Tongue (tissue), 2 donors: ENCODE measurements around the gene PARP11. TPM values are rescaled to one million over a fixed set of nuclear protein-coding genes. Genes with fewer than 3 reads are reported as not detected.
A peak's percentile ranks its signal among the peaks of the same experiment; 100 is the strongest.

Experiments used
- DNase-seq: peaks from one replicate; pipeline ENCODE4 v3.0.0-alpha.2; 2015
- total RNA-seq: library from RNA; depleted of rRNA; stranded (reverse); fragments of >200 nt; gene quantifications from one replicate; pipeline ENCODE4 v1.2.3, GENCODE V29; 2014

Gene PARP11
- total RNA-seq, 1 donor from 2014 or later, result 5.1 TPM

GRCh38 chr12:3821441-3821840, 51.8 kb downstream of the PARP11 start:
- DNase-seq, result no peak

GRCh38 chr12:3820122-3820521, 53.1 kb downstream of the PARP11 start:
- no peak for DNase-seq

GRCh38 chr12:3816266-3816665, 56.9 kb downstream of the PARP11 start:
- DNase-seq, result no peak

- DNase-seq, result no peak
Measured at GRCh38 chr12:3815094-3815766, 58.0 kb downstream of the PARP11 start.

GRCh38 chr12:3810540-3810939, 62.7 kb downstream of the PARP11 start:
- no peak for DNase-seq

GRCh38 chr12:3810016-3810370, 63.2 kb downstream of the PARP11 start:
- no peak for DNase-seq

- DNase-seq, result no peak
Measured at GRCh38 chr12:3809357-3810015, 63.7 kb downstream of the PARP11 start.

- DNase-seq, result no peak
Measured at GRCh38 chr12:3805077-3805476, 68.1 kb downstream of the PARP11 start.

- peak; percentile 79 for DNase-seq
Measured at GRCh38 chr12:3803865-3804472, 69.2 kb downstream of the PARP11 start.

GRCh38 chr12:3802721-3803120, 70.5 kb downstream of the PARP11 start:
- no peak for DNase-seq

GRCh38 chr12:3797531-3798048, 75.6 kb downstream of the PARP11 start:
- DNase-seq, result no peak

- peak; percentile 21 for DNase-seq
Measured at GRCh38 chr12:3795492-3796133, 77.6 kb downstream of the PARP11 start.

GRCh38 chr12:3795066-3795465, 78.1 kb downstream of the PARP11 start:
- no peak for DNase-seq

- no peak for DNase-seq
Measured at GRCh38 chr12:3792623-3793288, 80.4 kb downstream of the PARP11 start.

GRCh38 chr12:3791256-3791874, 81.8 kb downstream of the PARP11 start:
- DNase-seq, result no peak

- DNase-seq, result no peak
Measured at GRCh38 chr12:3790642-3791041, 82.6 kb downstream of the PARP11 start.

GRCh38 chr12:3789838-3790237, 83.4 kb downstream of the PARP11 start:
- no peak for DNase-seq

- DNase-seq, result peak; percentile 53
Measured at GRCh38 chr12:3777206-3777809, 95.9 kb downstream of the PARP11 start.

- no peak for DNase-seq
Measured at GRCh38 chr12:3775385-3776035, 97.7 kb downstream of the PARP11 start.

GRCh38 chr12:3772380-3772779, 100.8 kb downstream of the PARP11 start:
- no peak for DNase-seq

GRCh38 chr12:3771853-3772252, 101.3 kb downstream of the PARP11 start:
- DNase-seq, result no peak
